Measurements from ENCODE around the gene PIK3C2G. TPM values are rescaled to one million over a fixed set of nuclear protein-coding genes. Genes with fewer than 3 reads are reported as not detected.

The PIK3C2G gene
- total RNA-seq, 4 donors from 2014 or later: 17.9 to 27.7 (median 26.6) TPM

GRCh38 chr12:18580706-18581105 is 319.4 kb downstream of the PIK3C2G start:
- H3K4me3 ChIP-seq (ENCODE audit: low read depth, poor library complexity, severe bottlenecking): no peak overlapping the region
- WGBS, 2 donors: 49 to 60% methylated on average over 2 of the region's 2 CpGs
- TF ChIP-seq POLR2A (IDR thresholded peaks at IDR 0.05): no peak
- TF ChIP-seq, protein P1, sequence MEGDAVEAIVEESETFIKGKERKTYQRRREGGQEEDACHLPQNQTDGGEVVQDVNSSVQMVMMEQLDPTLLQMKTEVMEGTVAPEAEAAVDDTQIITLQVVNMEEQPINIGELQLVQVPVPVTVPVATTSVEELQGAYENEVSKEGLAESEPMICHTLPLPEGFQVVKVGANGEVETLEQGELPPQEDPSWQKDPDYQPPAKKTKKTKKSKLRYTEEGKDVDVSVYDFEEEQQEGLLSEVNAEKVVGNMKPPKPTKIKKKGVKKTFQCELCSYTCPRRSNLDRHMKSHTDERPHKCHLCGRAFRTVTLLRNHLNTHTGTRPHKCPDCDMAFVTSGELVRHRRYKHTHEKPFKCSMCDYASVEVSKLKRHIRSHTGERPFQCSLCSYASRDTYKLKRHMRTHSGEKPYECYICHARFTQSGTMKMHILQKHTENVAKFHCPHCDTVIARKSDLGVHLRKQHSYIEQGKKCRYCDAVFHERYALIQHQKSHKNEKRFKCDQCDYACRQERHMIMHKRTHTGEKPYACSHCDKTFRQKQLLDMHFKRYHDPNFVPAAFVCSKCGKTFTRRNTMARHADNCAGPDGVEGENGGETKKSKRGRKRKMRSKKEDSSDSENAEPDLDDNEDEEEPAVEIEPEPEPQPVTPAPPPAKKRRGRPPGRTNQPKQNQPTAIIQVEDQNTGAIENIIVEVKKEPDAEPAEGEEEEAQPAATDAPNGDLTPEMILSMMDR (IDR thresholded peaks at IDR 0.05): no peak
- no peak for DNase-seq (ENCODE audit: low spot score in 2 of 2)
- intact Hi-C loops (cut with DNase I; ENCODE audit: low total_unique reads): no loop called here

DNA sequence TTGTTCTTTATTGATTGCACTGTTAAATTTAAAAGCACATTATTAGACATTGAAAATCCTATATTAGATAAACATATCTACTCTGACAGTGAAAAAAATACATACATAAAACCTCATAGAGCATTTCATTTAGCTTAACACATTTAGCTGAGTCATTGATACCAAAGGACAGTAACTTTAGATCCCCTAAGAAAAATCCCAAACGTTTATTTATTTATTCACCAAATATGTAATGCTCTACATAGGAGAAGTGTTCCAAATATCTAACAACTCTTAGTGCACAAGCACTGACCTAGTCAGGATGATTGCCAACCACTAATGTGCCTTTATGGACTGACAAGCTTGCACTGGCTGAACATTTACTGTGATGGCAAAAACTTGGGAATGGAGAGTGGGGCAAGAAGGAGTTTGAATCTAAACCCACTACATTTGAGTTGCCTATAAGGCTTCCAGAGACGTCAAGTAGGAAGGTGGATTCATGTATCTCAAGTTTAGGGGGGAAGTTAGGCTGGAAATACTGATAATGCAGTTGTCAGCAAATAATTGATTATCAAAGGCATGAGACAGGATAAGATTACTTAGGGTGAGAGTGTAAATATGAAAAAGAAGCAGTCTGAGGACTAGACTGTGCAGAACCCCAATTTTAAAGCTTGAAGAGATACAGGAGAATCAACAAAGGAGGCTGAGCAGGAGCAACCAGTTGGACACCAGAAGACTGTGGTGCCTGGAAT is 320.1 kb downstream of the PIK3C2G start:
- TF ChIP-seq POLR2A (IDR thresholded peaks at IDR 0.05): no peak
- TF ChIP-seq, protein P1 (IDR thresholded peaks at IDR 0.05): no peak
- DNase-seq (ENCODE audit: low spot score in 2 of 2): no peak
- WGBS, 2 donors: 75 to 77% methylated on average over 2 of the region's 2 CpGs
- no peak overlapping the region for H3K4me3 ChIP-seq (ENCODE audit: low read depth, poor library complexity, severe bottlenecking)
- intact Hi-C loops (cut with DNase I; ENCODE audit: low total_unique reads): no loop called here

DNA sequence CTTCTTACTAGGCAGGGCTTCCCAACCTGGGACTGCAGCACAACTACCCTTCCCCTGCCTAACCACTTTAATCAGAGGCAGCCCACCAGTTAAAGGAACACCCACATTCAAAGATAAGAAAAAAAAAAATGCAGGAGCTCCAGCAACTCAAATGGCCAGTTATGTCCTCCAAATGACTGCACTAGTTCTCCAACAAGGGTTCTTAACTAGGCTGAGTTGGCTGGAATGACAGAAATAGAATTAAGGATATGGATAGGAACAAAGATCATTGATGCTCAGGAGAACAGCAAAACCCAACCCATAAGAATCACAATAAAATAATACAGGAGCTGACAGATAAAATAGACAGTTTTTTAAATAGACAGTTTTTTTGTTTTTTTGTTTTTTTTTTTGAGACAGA is 322.3 kb downstream of the PIK3C2G start:
- intact Hi-C loops (cut with DNase I; ENCODE audit: low total_unique reads): no loop called here
- H3K4me3 ChIP-seq (ENCODE audit: low read depth, poor library complexity, severe bottlenecking): no peak overlapping the region
- TF ChIP-seq, protein P1 (IDR thresholded peaks at IDR 0.05): no peak
- TF ChIP-seq POLR2A (IDR thresholded peaks at IDR 0.05): no peak
- no peak for DNase-seq (ENCODE audit: low spot score in 2 of 2)

- intact Hi-C loops (cut with DNase I; ENCODE audit: low total_unique reads): no loop called here
- TF ChIP-seq POLR2A (IDR thresholded peaks at IDR 0.05): no peak
- H3K4me3 ChIP-seq (ENCODE audit: low read depth, poor library complexity, severe bottlenecking): no peak overlapping the region
Observed at GRCh38 chr12:18586581-18586980, 325.3 kb downstream of the PIK3C2G start.

GRCh38 chr12:18589316-18589715 is 328.0 kb downstream of the PIK3C2G start:
- intact Hi-C loops (cut with DNase I; ENCODE audit: low total_unique reads): no loop called here

More at GRCh38 chr12:18586581-18586980, 325.3 kb downstream of the PIK3C2G start:
- DNase-seq (ENCODE audit: low spot score in 2 of 2): no peak

DNA sequence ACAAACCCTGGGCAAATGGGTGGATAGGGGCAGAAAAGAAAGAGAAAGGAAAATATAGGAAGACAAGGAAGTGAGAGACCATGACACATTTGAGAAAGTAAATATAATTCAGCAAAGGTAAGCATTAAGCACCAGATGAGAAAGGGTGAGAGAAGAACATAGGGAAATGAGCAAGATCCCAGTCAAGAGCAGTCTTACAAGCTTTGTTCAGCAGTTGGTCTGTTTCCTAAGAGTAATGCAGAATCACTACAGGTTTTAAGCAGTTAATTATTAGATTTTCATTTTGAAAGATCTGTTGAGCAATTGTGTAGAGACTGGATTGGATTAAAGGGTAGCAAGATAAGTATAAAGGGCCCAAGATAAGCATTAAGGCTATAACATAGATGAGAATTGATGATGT is 330.2 kb downstream of the PIK3C2G start:
- DNase-seq (ENCODE audit: low spot score in 2 of 2): no peak
- no peak for TF ChIP-seq POLR2A (IDR thresholded peaks at IDR 0.05)
- intact Hi-C loops (cut with DNase I; ENCODE audit: low total_unique reads): no loop called here
- H3K4me3 ChIP-seq (ENCODE audit: low read depth, poor library complexity, severe bottlenecking): no peak overlapping the region

More at GRCh38 chr12:18589316-18589715, 328.0 kb downstream of the PIK3C2G start:
- no peak for DNase-seq (ENCODE audit: low spot score in 2 of 2)
- TF ChIP-seq POLR2A (IDR thresholded peaks at IDR 0.05): no peak
- H3K4me3 ChIP-seq (ENCODE audit: low read depth, poor library complexity, severe bottlenecking): no peak overlapping the region

GRCh38 chr12:18595412-18595811 is 334.1 kb downstream of the PIK3C2G start:
- intact Hi-C loops (cut with DNase I; ENCODE audit: low total_unique reads): no loop called here
- no peak overlapping the region for H3K4me3 ChIP-seq (ENCODE audit: low read depth, poor library complexity, severe bottlenecking)
- DNase-seq (ENCODE audit: low spot score in 2 of 2): no peak
- TF ChIP-seq, protein P1 (IDR thresholded peaks at IDR 0.05): no peak
- TF ChIP-seq POLR2A (IDR thresholded peaks at IDR 0.05): no peak

Data from lower leg skin (tissue), 4 donors.